Endothelial cell of umbilical vein (primary cell): ENCODE data around the gene RTKN.

Experiments used
- POLR2A ChIP-seq: IDR thresholded peaks from 2 replicates; pipeline ENCODE4 v1.6.1; 2012; ENCODE audit warnings: low read depth, mild to moderate bottlenecking, control low read depth, low read length
- TF ChIP-seq, protein P1 (sequence below), 2 donors: IDR thresholded peaks; 1 replicate in 1 of 2; 2 replicates in 1 of 2; pipeline ENCODE4 v1.5.1; 2011; ENCODE audit warnings: low read length in 2 of 2, mild to moderate bottlenecking in 2 of 2, moderate library complexity in 2 of 2, control low read depth in 1 of 2, inconsistent platforms in 1 of 2, low read depth in 1 of 2; ENCODE audit not compliant: insufficient read depth in 1 of 2; ENCODE audit errors: extremely low read depth in 1 of 2
- TF ChIP-seq, protein P2 (sequence below): IDR thresholded peaks from 2 replicates; pipeline ENCODE4 v1.6.1; 2011; ENCODE audit not compliant: insufficient read depth, insufficient read length

DNA sequence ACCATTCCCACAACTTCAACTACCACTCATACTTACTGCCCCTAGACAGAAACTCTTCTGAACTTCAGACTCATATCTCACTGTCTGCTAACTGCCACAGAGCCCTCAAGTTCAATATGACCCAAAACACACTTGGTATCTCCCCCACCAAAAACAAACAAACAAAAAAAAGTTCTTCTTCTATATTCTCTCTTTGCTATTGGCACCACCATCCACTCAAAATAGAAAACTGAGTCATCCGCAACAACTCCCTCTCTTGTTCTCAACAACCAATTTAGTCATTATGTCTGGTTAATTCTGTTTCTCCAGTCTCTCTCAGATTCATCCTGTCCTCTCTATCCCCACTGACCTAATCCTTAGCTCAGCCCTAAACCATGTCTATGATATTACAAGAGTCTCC lies 54.4 kb downstream of the RTKN start:
- TF ChIP-seq, protein P1, sequence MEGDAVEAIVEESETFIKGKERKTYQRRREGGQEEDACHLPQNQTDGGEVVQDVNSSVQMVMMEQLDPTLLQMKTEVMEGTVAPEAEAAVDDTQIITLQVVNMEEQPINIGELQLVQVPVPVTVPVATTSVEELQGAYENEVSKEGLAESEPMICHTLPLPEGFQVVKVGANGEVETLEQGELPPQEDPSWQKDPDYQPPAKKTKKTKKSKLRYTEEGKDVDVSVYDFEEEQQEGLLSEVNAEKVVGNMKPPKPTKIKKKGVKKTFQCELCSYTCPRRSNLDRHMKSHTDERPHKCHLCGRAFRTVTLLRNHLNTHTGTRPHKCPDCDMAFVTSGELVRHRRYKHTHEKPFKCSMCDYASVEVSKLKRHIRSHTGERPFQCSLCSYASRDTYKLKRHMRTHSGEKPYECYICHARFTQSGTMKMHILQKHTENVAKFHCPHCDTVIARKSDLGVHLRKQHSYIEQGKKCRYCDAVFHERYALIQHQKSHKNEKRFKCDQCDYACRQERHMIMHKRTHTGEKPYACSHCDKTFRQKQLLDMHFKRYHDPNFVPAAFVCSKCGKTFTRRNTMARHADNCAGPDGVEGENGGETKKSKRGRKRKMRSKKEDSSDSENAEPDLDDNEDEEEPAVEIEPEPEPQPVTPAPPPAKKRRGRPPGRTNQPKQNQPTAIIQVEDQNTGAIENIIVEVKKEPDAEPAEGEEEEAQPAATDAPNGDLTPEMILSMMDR (IDR thresholded peaks at IDR 0.05; ENCODE audit: extremely low read depth in 1 of 2, insufficient read depth in 1 of 2, low read depth in 1 of 2, low read length in 2 of 2): no peak
- no peak for TF ChIP-seq POLR2A
- TF ChIP-seq, protein P2, sequence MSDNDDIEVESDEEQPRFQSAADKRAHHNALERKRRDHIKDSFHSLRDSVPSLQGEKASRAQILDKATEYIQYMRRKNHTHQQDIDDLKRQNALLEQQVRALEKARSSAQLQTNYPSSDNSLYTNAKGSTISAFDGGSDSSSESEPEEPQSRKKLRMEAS: no peak
